OCI-LY3 (cell line): Measurements from ENCODE around the gene G6PC2.

Experiments
- EZH2phosphoT487 ChIP-seq: fragments of 200-600 bp; shearing (Covaris generic); IDR thresholded peaks from 2 replicates; pipeline ENCODE4 v1.6.1; 2018; ENCODE audit warnings: antibody characterized with exemption, mixed run types, low read depth
- TF ChIP-seq, protein P1 (sequence below): fragments of 200-600, 300-600 bp; sonication (generic); IDR thresholded peaks from 2 replicates; pipeline ENCODE4 v1.5.1; 2014; ENCODE audit warnings: antibody characterized with exemption, low read length, low read depth

DNA sequence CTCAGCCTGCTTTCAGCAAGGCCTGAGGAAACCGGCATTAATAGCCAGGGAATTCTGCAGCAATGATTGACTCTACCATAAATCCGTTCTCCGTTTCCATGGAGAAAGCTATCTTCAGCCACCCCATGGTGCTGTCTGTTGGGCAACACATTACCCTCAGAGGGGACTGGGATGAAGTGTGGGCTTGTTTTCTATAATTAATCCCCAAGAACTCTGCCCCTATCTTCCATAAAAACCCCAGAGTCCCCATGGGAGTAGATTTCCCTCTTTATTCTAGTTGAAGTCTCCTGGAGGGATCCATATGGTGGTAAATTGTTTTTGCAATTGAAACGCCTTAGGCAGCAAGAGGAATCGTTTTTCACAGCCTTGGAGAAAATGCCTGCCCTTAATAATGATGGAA is 9.2 kb downstream of the G6PC2 start:
- TF ChIP-seq, protein P1, sequence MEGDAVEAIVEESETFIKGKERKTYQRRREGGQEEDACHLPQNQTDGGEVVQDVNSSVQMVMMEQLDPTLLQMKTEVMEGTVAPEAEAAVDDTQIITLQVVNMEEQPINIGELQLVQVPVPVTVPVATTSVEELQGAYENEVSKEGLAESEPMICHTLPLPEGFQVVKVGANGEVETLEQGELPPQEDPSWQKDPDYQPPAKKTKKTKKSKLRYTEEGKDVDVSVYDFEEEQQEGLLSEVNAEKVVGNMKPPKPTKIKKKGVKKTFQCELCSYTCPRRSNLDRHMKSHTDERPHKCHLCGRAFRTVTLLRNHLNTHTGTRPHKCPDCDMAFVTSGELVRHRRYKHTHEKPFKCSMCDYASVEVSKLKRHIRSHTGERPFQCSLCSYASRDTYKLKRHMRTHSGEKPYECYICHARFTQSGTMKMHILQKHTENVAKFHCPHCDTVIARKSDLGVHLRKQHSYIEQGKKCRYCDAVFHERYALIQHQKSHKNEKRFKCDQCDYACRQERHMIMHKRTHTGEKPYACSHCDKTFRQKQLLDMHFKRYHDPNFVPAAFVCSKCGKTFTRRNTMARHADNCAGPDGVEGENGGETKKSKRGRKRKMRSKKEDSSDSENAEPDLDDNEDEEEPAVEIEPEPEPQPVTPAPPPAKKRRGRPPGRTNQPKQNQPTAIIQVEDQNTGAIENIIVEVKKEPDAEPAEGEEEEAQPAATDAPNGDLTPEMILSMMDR: no peak
- TF ChIP-seq EZH2phosphoT487: no peak
